Colonic mucosa (tissue), 4 donors: ENCODE results near the gene CRYBG1. TPM values are rescaled to one million over a fixed set of nuclear protein-coding genes. Genes with fewer than 3 reads are reported as not detected.
A peak's percentile ranks its signal among the peaks of the same experiment; 100 is the strongest.

ENCODE experiments used
- DNase-seq: peaks from one replicate; pipeline ENCODE4 v3.0.0-alpha.2; 2020
- H3K27ac ChIP-seq: fragments of 200-600 bp; one replicate; pipeline ENCODE4 v1.8.0; 2021
- H3K27me3 ChIP-seq: fragments of 200-600 bp; one replicate; pipeline ENCODE4 v1.8.0; 2021
- H3K36me3 ChIP-seq: fragments of 200-600 bp; one replicate; pipeline ENCODE4 v1.8.0; 2021
- H3K4me1 ChIP-seq: fragments of 200-600 bp; one replicate; pipeline ENCODE4 v1.8.0; 2021; ENCODE audit warnings: mild to moderate bottlenecking
- H3K4me3 ChIP-seq: fragments of 200-600 bp; one replicate; pipeline ENCODE4 v1.8.0; 2021
- H3K9ac ChIP-seq, 2 donors: one replicate each; pipeline ENCODE4 v1.7.0; 2013; ENCODE audit warnings: control low read depth in 2 of 2, low read depth in 2 of 2, low read length in 2 of 2
- H3K9me3 ChIP-seq: fragments of 200-600 bp; one replicate; pipeline ENCODE4 v1.8.0; 2021
- intact Hi-C: fragments of 100-400 bp; cut with DNase I; formaldehyde crosslinking; loops from one replicate; pipeline ENCODE4 v1.14.1; 2022
- total RNA-seq, 2 donors: library from RNA; stranded (reverse); fragmentation: NEBNext Ultra II Directional in 1 of 2; extraction: Animal tissue kit (Norgen Biotek cat#: 25700) in 1 of 2; gene quantifications; one replicate each; pipeline ENCODE4 v1.2.1, GENCODE V29; 2021
- TF ChIP-seq, protein P1 (sequence below): fragments of 200-600 bp; IDR thresholded peaks from one replicate; pipeline ENCODE4 v1.8.0; 2022; ENCODE audit warnings: antibody characterized with exemption, mild to moderate bottlenecking
- donor health status: healthy.
- donor health status: DM: no; HTN: no; CAD: no.
- donor health status: DM: no; HTN: no; CAD: no.

The CRYBG1 gene
- total RNA-seq, 2 donors from 2014 or later: 80.5 to 102 TPM

GRCh38 chr6:106439459-106439858 lies 78.9 kb downstream of the CRYBG1 start:
- Histone ChIP-seq H3K9me3 (no peaks in the 10 kb centered on the region), H3K4me3 (no peak overlapping the region), H3K27me3 (no peaks in the 10 kb centered on the region), H3K4me1 (no peaks in the 10 kb centered on the region), H3K9ac (no peak overlapping the region), H3K36me3 (no peaks in the 10 kb centered on the region), H3K27ac (no peak overlapping the region)
- intact Hi-C loops: loop anchor here (5.0 kb wide), 1 partner anchor 543 kb away; no protein-coding TSS in a partner anchor
- TF ChIP-seq, protein P1, sequence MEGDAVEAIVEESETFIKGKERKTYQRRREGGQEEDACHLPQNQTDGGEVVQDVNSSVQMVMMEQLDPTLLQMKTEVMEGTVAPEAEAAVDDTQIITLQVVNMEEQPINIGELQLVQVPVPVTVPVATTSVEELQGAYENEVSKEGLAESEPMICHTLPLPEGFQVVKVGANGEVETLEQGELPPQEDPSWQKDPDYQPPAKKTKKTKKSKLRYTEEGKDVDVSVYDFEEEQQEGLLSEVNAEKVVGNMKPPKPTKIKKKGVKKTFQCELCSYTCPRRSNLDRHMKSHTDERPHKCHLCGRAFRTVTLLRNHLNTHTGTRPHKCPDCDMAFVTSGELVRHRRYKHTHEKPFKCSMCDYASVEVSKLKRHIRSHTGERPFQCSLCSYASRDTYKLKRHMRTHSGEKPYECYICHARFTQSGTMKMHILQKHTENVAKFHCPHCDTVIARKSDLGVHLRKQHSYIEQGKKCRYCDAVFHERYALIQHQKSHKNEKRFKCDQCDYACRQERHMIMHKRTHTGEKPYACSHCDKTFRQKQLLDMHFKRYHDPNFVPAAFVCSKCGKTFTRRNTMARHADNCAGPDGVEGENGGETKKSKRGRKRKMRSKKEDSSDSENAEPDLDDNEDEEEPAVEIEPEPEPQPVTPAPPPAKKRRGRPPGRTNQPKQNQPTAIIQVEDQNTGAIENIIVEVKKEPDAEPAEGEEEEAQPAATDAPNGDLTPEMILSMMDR: no peak
- DNase-seq: no peak

GRCh38 chr6:106440546-106440945 lies 80.0 kb downstream of the CRYBG1 start:
- Histone ChIP-seq H3K36me3 (no peaks in the 10 kb centered on the region), H3K27me3 (no peaks in the 10 kb centered on the region), H3K4me3 (no peak overlapping the region), H3K9ac (no peak overlapping the region), H3K27ac (no peak overlapping the region), H3K4me1 (no peaks in the 10 kb centered on the region), H3K9me3 (no peaks in the 10 kb centered on the region)
- no peak for DNase-seq
- TF ChIP-seq, protein P1: no peak
- intact Hi-C loops: no loop called here

- DNase-seq: no peak
- intact Hi-C loops: no loop called here
- Histone ChIP-seq H3K4me1 (no peaks in the 10 kb centered on the region), H3K9ac (no peak overlapping the region), H3K9me3 (no peaks in the 10 kb centered on the region), H3K27me3 (no peaks in the 10 kb centered on the region), H3K36me3 (no peaks in the 10 kb centered on the region), H3K4me3 (no peak overlapping the region), H3K27ac (no peak overlapping the region)
- TF ChIP-seq, protein P1: no peak
These were observed 81.9 kb downstream of the CRYBG1 start for GRCh38 chr6:106442395-106442794.

DNA sequence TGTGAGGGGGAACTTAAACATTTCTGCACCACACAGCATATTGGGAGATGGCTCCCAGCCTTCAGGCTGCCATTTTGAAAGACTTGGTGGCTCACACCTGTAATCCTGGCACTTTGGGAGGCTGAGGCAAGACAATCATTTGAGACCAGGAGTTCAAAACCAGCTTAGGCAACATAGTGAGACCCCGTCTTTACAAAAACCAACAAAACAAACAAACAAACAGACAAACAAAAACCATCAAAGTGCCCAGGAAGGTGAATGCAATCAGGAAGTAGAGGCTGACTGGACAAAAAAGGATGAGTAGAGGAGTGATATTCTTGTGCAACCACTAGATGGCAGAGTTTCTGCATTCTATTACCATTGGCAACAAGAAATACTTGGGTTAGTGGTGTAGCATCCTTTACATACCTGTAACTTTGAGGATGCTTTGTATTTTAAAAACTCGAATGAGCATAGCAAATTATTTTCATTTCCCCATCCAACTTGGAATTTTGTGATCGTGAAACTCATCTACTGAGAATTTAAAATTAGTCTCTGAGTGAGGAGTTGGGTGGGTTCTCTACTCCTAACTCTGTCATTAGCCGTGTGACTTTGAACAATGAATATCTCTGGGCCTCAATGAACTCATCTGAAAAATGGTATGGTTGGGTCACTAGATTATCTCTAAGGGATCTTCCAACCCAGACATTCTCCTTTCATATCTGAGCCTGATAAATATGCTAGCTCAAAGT lies 84.4 kb downstream of the CRYBG1 start:
- Histone ChIP-seq H3K4me3 (no peak overlapping the region), H3K27ac (no peak overlapping the region), H3K4me1 (no peaks in the 10 kb centered on the region), H3K9me3 (no peaks in the 10 kb centered on the region), H3K36me3 (no peaks in the 10 kb centered on the region), H3K27me3 (no peaks in the 10 kb centered on the region), H3K9ac (no peak overlapping the region)
- TF ChIP-seq, protein P1: peak; percentile 71
- DNase-seq: peak; percentile 54
- intact Hi-C loops: loop anchor here (5.0 kb wide), 1 partner anchor 532 kb away; no protein-coding TSS in a partner anchor

DNA sequence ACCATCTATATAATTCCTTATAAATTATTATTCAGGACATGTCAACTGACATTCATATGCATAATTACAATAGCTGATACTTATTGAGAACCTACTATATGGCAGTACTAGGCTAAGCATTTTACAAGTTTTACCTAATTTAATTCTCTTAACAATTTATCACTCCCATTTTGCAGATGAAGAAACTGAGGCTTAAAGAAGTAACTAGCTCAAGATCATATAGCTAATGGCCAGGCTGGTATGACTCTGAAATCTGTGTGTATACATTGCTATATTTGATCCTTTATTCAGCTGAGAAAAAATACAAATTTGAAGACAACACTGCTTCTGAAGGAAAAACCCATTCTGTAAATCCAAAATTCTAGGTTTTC lies 85.0 kb downstream of the CRYBG1 start:
- no peaks in the 10 kb centered on the region for H3K4me1 ChIP-seq
- H3K9ac ChIP-seq: no peak overlapping the region
- no peak for DNase-seq
- no peaks in the 10 kb centered on the region for H3K27me3 ChIP-seq
- H3K4me3 ChIP-seq: no peak overlapping the region
- TF ChIP-seq, protein P1: no peak
- H3K9me3 ChIP-seq: no peaks in the 10 kb centered on the region
- intact Hi-C loops: loop anchor here (5.0 kb wide), 1 partner anchor 532 kb away; no protein-coding TSS in a partner anchor
- no peak overlapping the region for H3K27ac ChIP-seq
- no peaks in the 10 kb centered on the region for H3K36me3 ChIP-seq
